ENCODE data around the gene ATG4D.
"Not testable (repeated sequence)": the region's sequence is repeated elsewhere in the genome, so short reads cannot be mapped to it uniquely, and the experiment has no call there.

- not testable (repeated sequence) for TF ChIP-seq CTCF, EP300, POLR2A, POLR2AphosphoS5 (IDR thresholded peaks at IDR 0.05)
Measured at GRCh38 chr19:10573793-10574192, 30.1 kb downstream of the ATG4D start.

Measured in upper lobe of left lung (tissue), 4 donors.